ENCODE measurements around the gene IGSF3. TPM values are rescaled to one million over a fixed set of nuclear protein-coding genes. Genes with fewer than 3 reads are reported as not detected.

Gene IGSF3
- total and polyA plus RNA-seq, 10 donors, result 0.09 to 1.2 (median 0.56) TPM

GRCh38 chr1:116529199-116529631, 138.3 kb downstream of the IGSF3 start:
- peaks cover 0 to 6% (median 0%) of the 10 kb centered on the region in 8 donors for H3K9me3 ChIP-seq
- H3K27me3 ChIP-seq (replicated peaks in 1 of 7), result no peaks in the 10 kb centered on the region
- H3K27ac ChIP-seq, result no peak overlapping the region
- no peak for TF ChIP-seq POLR2A (IDR thresholded peaks at IDR 0.05)
- no peak for TF ChIP-seq CTCF (IDR thresholded peaks at IDR 0.05 in 8 of 11, conservative IDR thresholded peaks at IDR 0.05 in 3 of 11)
- no peak for TF ChIP-seq POLR2AphosphoS5 (IDR thresholded peaks at IDR 0.05)
- intact Hi-C loops (cut with DNase I; ENCODE audit: low total_unique reads), result no loop called here
- DNase-seq, result no peak
- peaks cover 0 to 15% (median 4%) of the 10 kb centered on the region in 6 donors for H3K4me1 ChIP-seq
- peaks cover 0 to 31% (median 13%) of the 10 kb centered on the region in 6 donors for H3K36me3 ChIP-seq
- 95 to 98% (median 97%) methylated on average over 3 of the region's 3 CpGs for WGBS, 5 donors
- no peak overlapping the region for H3K4me3 ChIP-seq

- no peak overlapping the region for H3K4me3 ChIP-seq
- WGBS, 5 donors, result 95 to 100% (median 97%) methylated on average over 1 of the region's 1 CpG
- H3K36me3 ChIP-seq, result peaks cover 0 to 31% (median 6%) of the 10 kb centered on the region in 6 donors
- no peak overlapping the region for H3K27ac ChIP-seq
- no peaks in the 10 kb centered on the region for H3K27me3 ChIP-seq (replicated peaks in 1 of 7)
- TF ChIP-seq POLR2A (IDR thresholded peaks at IDR 0.05) (no peak), POLR2AphosphoS5 (IDR thresholded peaks at IDR 0.05) (no peak), CTCF (IDR thresholded peaks at IDR 0.05 in 8 of 11, conservative IDR thresholded peaks at IDR 0.05 in 3 of 11) (no peak)
- peaks cover 0 to 12% (median 4%) of the 10 kb centered on the region in 6 donors for H3K4me1 ChIP-seq
- no peak for DNase-seq
- intact Hi-C loops (cut with DNase I; ENCODE audit: low total_unique reads), result no loop called here
- peaks cover 0 to 6% (median 0%) of the 10 kb centered on the region in 8 donors for H3K9me3 ChIP-seq
These were observed 139.0 kb downstream of the IGSF3 start for GRCh38 chr1:116528329-116529083.

GRCh38 chr1:116525440-116525839, 142.1 kb downstream of the IGSF3 start:
- peaks cover 0 to 24% (median 2%) of the 10 kb centered on the region in 6 donors for H3K36me3 ChIP-seq
- H3K9me3 ChIP-seq, result peaks cover 0 to 6% (median 0%) of the 10 kb centered on the region in 8 donors
- intact Hi-C loops (cut with DNase I; ENCODE audit: low total_unique reads), result no loop called here
- H3K4me1 ChIP-seq, result no peaks in the 10 kb centered on the region
- 98 to 100% (median 99%) methylated on average over 2 of the region's 2 CpGs for WGBS, 5 donors
- DNase-seq, result no peak
- no peak overlapping the region for H3K27ac ChIP-seq
- TF ChIP-seq POLR2A (IDR thresholded peaks at IDR 0.05) (no peak), CTCF (IDR thresholded peaks at IDR 0.05 in 8 of 11, conservative IDR thresholded peaks at IDR 0.05 in 3 of 11) (no peak), POLR2AphosphoS5 (IDR thresholded peaks at IDR 0.05) (no peak)
- no peak overlapping the region for H3K4me3 ChIP-seq
- H3K27me3 ChIP-seq (replicated peaks in 1 of 7), result no peaks in the 10 kb centered on the region

Small RNAs within 50 kb of the gene (microRNA-seq; reads per million reads assigned to microRNA genes)
- gene MIR320B1 (0 to 0.35 (median 0) reads per million in 3 donors), gene MIR548AC (0 reads per million in 3 donors)

Small RNAs within 50 kb of the gene (small RNA-seq; reads per million reads assigned to genes)
- 0 reads per million in 4 donors for gene MIR320B1
- 0 reads per million in 4 donors for gene MIR548AC

Other genes starting within 250 kb of the IGSF3 start
- gene CD58, start 96.7 kb downstream of the IGSF3 start, total RNA-seq, result 10 to 100 TPM; 25.5 to 52.1 (median 36.2) TPM
- gene CD58, start 96.7 kb downstream of the IGSF3 start, polyA plus RNA-seq, result 10 to 100 TPM in 2 of 3 donors, 1 to 10 TPM in 1; 9.7 to 17.2 (median 17.0) TPM
- gene CD2, start 86.7 kb upstream of the IGSF3 start, total RNA-seq, result 10 to 100 TPM; 24.4 to 50.5 (median 35.4) TPM
- 10 to 100 TPM; 21.6 to 25.5 (median 21.8) TPM for gene CD2, start 86.7 kb upstream of the IGSF3 start, polyA plus RNA-seq
- gene PTGFRN, start 242.2 kb upstream of the IGSF3 start, total RNA-seq, result 10 to 100 TPM in 5 of 7 donors, 1 to 10 TPM in 2; 5.3 to 17.4 (median 11.9) TPM
- gene PTGFRN, start 242.2 kb upstream of the IGSF3 start, polyA plus RNA-seq, result 1 to 10 TPM; 1.7 to 3.3 (median 2.4) TPM